ENCODE results near the gene FMO5. TPM values are rescaled to one million over a fixed set of nuclear protein-coding genes. Genes with fewer than 3 reads are reported as not detected.

The FMO5 gene, protein sequence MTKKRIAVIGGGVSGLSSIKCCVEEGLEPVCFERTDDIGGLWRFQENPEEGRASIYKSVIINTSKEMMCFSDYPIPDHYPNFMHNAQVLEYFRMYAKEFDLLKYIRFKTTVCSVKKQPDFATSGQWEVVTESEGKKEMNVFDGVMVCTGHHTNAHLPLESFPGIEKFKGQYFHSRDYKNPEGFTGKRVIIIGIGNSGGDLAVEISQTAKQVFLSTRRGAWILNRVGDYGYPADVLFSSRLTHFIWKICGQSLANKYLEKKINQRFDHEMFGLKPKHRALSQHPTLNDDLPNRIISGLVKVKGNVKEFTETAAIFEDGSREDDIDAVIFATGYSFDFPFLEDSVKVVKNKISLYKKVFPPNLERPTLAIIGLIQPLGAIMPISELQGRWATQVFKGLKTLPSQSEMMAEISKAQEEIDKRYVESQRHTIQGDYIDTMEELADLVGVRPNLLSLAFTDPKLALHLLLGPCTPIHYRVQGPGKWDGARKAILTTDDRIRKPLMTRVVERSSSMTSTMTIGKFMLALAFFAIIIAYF
- 0.29 and 0.53 TPM in 2 replicates for total RNA-seq (2014; rRNA removed; shearing (Covaris generic))

GRCh38 chr1:147225193-147225730 is at the start of gene FMO5:
FMO5 (minus strand) TSS chr1:147225339; CDS start chr1:147225029, 310 bp downstream.

GRCh38 chr1:147242449-147243227 is 17.5 kb upstream of the FMO5 start, which contains the start of gene CHD1L:
CHD1L (plus strand) TSS chr1:147242684; CDS start chr1:147242704, 20 bp downstream.

GRCh38 chr1:147172168-147173016 is 52.7 kb downstream of the FMO5 start, which contains the start of gene PRKAB2:
PRKAB2 (minus strand) TSS chr1:147172470; CDS start chr1:147172144, 326 bp downstream.

Other genes with a start within 250 kb of the FMO5 start
- 19.4 and 21.4 TPM in 2 replicates for gene PRKAB2, start 52.9 kb downstream of the FMO5 start, total RNA-seq (2014; rRNA removed; shearing (Covaris generic))
- 49.8 and 58.0 TPM in 2 replicates for gene CHD1L, start 17.3 kb upstream of the FMO5 start, total RNA-seq (2014; rRNA removed; shearing (Covaris generic))

Measured in A375 (cell line).